GM12801 (cell line): ENCODE data around the gene ADGRG6.

Experiments
- TF ChIP-seq, protein P1 (sequence below): IDR thresholded peaks from one replicate; pipeline ENCODE4 v1.5.1; 2011; ENCODE audit warnings: control low read depth; ENCODE audit not compliant: insufficient read length; ENCODE audit errors: extremely low read depth

The ADGRG6 gene

DNA sequence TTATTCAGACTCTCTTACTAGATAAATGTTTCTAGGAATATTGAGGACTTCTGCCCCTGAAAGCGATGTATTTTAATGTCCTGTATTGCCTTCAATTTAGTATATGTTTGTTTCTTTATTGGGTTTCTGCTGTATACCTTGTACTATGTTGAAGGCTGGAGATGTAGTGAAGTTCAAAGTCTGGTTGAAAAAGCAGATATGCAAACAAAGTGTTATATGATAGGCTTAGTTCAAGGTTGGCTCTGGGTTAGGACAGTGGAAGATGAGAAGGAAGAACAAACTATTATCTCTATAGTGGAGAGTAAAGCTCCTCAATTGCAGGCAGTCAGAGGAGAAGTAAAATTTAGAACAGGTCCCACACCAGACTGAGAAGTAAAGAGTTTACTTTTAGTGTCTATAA, 36.3 kb upstream of the ADGRG6 start:
- TF ChIP-seq, protein P1, sequence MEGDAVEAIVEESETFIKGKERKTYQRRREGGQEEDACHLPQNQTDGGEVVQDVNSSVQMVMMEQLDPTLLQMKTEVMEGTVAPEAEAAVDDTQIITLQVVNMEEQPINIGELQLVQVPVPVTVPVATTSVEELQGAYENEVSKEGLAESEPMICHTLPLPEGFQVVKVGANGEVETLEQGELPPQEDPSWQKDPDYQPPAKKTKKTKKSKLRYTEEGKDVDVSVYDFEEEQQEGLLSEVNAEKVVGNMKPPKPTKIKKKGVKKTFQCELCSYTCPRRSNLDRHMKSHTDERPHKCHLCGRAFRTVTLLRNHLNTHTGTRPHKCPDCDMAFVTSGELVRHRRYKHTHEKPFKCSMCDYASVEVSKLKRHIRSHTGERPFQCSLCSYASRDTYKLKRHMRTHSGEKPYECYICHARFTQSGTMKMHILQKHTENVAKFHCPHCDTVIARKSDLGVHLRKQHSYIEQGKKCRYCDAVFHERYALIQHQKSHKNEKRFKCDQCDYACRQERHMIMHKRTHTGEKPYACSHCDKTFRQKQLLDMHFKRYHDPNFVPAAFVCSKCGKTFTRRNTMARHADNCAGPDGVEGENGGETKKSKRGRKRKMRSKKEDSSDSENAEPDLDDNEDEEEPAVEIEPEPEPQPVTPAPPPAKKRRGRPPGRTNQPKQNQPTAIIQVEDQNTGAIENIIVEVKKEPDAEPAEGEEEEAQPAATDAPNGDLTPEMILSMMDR: no peak

DNA sequence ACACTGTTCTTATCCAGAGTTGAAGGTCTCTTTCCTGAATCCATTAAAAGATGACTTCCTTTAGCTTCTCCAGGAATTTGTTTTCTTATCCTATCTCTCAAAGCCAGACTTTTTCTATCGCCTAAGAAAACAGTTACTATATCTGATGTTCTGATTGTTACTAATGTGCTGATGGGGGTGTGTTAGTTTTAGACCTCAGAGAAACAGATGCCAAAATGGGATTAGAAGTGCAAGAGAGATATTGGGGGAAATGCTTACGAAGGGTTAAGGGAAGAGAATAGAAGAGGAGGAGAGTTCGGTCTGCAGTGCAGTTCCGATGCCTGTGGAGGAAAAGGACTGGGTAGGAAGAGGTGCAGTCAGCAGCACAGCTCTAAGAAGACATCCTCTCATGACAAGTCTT, 35.7 kb upstream of the ADGRG6 start:
- TF ChIP-seq, protein P1: no peak

DNA sequence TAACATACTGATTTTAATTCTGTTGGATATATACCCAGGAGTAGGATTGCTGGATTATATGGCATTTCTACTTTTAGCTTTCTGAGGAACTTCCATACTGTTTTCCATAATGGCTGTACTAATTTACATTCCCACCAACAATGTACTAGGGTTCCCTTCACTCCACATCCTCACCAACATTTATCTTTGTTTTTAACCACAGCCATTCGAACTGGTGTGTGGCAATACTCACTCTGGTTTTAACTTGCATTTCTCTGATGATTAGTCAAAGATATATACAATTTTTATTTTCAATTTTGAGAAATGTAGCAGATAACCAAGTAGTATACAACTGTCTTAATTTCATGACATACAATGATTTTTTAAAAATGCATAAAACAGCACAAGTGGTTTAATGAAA, 30.3 kb upstream of the ADGRG6 start:
- TF ChIP-seq, protein P1: no peak

DNA sequence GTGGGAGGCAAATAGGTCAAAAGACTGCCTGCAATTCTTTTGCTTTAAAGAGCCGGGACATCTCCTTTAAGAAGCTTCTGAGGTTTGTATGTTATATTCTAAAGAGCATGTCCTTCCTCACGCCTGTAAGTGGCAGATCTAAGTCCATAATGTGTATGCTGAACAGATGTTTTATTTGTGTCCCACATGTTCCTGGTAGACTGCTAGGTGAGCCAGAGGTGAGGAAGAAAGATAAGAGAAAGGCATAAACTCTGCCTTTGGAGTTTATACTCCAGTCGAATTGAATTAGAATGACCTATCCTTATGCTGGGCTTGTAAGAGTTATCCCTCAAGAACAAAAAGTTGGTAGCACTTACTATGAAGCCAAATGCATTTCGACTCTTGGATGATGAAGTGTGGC, 27.2 kb upstream of the ADGRG6 start:
- TF ChIP-seq, protein P1: no peak

DNA sequence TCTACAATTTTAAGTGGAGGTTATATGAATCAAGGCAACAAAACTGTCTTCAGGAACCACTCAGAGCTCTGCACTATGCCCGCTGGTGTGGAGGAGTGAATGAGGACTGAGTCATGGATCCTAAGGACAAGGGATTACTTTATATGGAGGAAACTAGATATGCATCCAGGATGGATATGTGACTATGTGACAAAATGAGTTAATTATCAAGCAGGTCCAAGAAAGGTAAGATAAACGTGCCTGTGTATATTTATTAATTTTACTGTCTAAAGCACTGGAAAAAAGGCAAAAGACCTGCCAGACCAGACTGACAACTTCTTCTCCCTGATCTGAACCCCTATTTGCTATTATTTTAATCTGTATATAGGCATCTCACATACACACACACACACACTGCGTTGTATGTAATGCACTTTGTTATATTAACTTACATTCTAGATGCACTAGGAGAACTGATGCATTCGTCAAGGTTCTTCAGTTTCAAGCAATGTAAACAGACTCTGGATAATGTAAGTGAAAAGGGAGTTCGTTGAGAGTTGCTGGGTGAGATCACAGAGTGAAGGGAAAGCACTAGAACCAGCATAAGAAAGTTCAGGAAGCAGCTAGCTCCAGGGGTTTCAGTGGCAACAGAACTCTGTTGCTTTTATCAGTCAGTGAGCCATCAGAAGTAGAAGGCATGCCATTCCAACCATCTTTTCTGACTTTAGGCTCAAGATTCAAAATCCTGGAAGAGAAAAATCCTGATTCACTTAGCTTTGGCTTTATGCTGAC, 26.4 kb upstream of the ADGRG6 start:
- TF ChIP-seq, protein P1: no peak

DNA sequence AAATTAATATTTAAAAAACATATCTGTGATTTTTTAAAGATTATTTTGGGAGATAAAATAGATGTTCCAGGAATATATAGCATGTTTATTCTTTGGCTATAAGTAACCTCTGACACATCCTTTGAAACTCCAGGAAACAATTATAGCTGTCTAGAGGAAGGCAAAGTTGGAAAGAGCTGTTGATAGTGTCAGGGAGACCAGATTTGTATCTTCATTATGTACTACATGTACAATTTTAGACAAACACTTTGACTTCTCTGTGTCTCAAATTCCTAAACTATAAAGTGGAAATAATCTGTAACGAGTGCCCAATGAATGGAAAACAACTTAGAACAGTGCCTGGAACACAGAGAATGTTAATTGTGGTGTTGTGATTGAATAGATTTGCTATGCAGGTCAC, 25.6 kb upstream of the ADGRG6 start:
- TF ChIP-seq, protein P1: no peak

DNA sequence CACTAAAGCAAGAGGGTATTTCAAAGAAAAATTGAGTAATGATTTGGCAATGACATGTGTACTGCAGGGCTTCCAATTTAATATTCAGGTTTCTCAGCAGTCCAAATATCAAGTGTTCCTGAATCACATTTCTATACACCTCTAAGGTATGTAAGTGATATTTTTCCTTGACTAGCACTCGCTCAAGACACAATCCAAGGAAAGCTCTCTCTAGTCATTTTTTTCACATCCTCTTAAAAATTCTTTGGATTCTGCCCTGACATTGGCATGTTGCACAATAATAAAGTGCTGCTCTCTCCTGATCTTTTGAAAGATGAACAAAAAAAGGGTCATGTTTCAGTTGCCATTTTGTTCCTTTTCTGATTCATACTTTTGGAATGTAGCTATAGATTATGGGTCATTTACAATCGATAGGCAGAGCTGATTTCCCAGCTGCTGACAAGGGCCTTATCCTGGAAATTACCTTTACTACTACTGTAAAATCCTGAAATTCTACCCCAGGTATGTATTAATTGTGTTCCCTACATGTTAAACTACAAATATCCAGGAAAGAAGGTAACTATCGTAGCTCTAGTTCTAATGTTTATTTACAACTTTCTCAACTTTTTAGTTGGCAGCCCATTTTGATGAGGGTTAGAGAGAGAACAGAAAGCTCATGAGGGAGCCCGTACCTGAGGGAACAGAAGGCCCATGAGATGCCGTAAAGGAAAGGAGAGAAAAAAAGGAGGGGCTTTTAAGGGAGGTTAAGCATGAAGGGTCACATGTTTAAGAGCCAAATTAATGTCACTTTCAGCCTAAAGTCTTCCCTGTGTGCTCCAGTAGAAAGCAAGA, 22.2 kb upstream of the ADGRG6 start:
- TF ChIP-seq, protein P1: no peak
